MCF 10A (cell line): ENCODE measurements around the gene ATRN. TPM values are rescaled to one million over a fixed set of nuclear protein-coding genes. Genes with fewer than 3 reads are reported as not detected.

Experiments
- BruUV-seq: library from RNA; stranded (reverse); fragments of 400-500 nt; replicated peaks from 2 replicates; lab custom pipeline; 2021; lab: Mats Ljungman, UMichigan
- CTCF ChIA-PET: fragments of 300-600 bp; sonication (Branson Sonifier 250); formaldehyde crosslinking; extraction: SDS; loops from one replicate; lab custom pipeline; 2021; ENCODE audit warnings: antibody characterized with exemption, inconsistent platforms; lab: Yijun Ruan, JAX
- POLR2A ChIA-PET: fragments of 300-600, 350-650 bp; sonication (Branson Sonifier 250); formaldehyde crosslinking; extraction: SDS; loops from one replicate; lab custom pipeline; 2020; ENCODE audit warnings: antibody characterized with exemption, inconsistent platforms; lab: Yijun Ruan, JAX
- DNase-seq: peaks from one replicate; pipeline ENCODE4 v3.0.0-alpha.2; 2018; ENCODE audit not compliant: unreplicated experiment
- H3K27ac Mint-ChIP-seq: one replicate; pipeline ENCODE4 v1.8.0; 2022; ENCODE audit warnings: mild to moderate bottlenecking, low read depth, mixed read lengths; ENCODE audit not compliant: unreplicated experiment
- H3K27me3 Mint-ChIP-seq: one replicate; pipeline ENCODE4 v1.8.0; 2022; ENCODE audit warnings: mixed read lengths; ENCODE audit not compliant: insufficient read depth, unreplicated experiment
- H3K36me3 Mint-ChIP-seq: one replicate; pipeline ENCODE4 v1.8.0; 2022; ENCODE audit warnings: mild to moderate bottlenecking, moderate library complexity, mixed read lengths; ENCODE audit not compliant: insufficient read depth, unreplicated experiment
- H3K4me1 Mint-ChIP-seq: one replicate; pipeline ENCODE4 v1.8.0; 2022; ENCODE audit warnings: mixed read lengths; ENCODE audit not compliant: insufficient read depth, unreplicated experiment
- H3K4me3 Mint-ChIP-seq: one replicate; pipeline ENCODE4 v1.8.0; 2022; ENCODE audit warnings: mild to moderate bottlenecking, moderate library complexity, mixed read lengths; ENCODE audit not compliant: unreplicated experiment
- H3K9me3 Mint-ChIP-seq: one replicate; pipeline ENCODE4 v1.8.0; 2022; ENCODE audit warnings: mixed read lengths; ENCODE audit not compliant: unreplicated experiment
- CTCF ChIP-seq: fragments of 200-600 bp; IDR thresholded peaks from one replicate; pipeline ENCODE4 v1.8.0; 2022; ENCODE audit warnings: antibody characterized with exemption, mild to moderate bottlenecking; ENCODE audit not compliant: unreplicated experiment
- intact Hi-C: fragments of 100-400 bp; cut with micrococcal nuclease; formaldehyde crosslinking; loops from 2 replicates; pipeline ENCODE4 v1.14.1; 2022
- total RNA-seq: library from RNA; stranded (reverse); gene quantifications from 2 replicates; pipeline ENCODE4 v1.2.3, GENCODE V29; 2022

The ATRN gene
- total RNA-seq, 1 experiment from 2014 or later = 29.7 TPM

GRCh38 chr20:3622406-3622805 is 151.6 kb downstream of the ATRN start:
- no peak overlapping the region for H3K27ac Mint-ChIP-seq
- no peak for DNase-seq
- ChIA-PET CTCF (interaction anchor here (0.6 kb wide), 1 partner anchor 66 kb away, joined by 3 read pairs; no protein-coding TSS in a partner anchor), POLR2A (no interaction called here)
- no TSS peak for BruUV-seq
- TF ChIP-seq CTCF = no peak
- no peaks in the 10 kb centered on the region for H3K27me3 Mint-ChIP-seq
- H3K4me3 Mint-ChIP-seq = no peak overlapping the region
- no peaks in the 10 kb centered on the region for H3K4me1 Mint-ChIP-seq
- H3K36me3 Mint-ChIP-seq = peaks cover 20% of the 10 kb centered on the region
- intact Hi-C loops = no loop called here
- no peaks in the 10 kb centered on the region for H3K9me3 Mint-ChIP-seq

GRCh38 chr20:3627476-3627875 is 156.7 kb downstream of the ATRN start:
- DNase-seq = no peak
- Mint-ChIP-seq H3K27ac (no peak overlapping the region), H3K27me3 (no peaks in the 10 kb centered on the region), H3K4me1 (no peaks in the 10 kb centered on the region), H3K36me3 (peaks cover 25% of the 10 kb centered on the region), H3K4me3 (no peak overlapping the region), H3K9me3 (no peaks in the 10 kb centered on the region)
- intact Hi-C loops = no loop called here
- no TSS peak for BruUV-seq
- TF ChIP-seq CTCF = no peak
- CTCF ChIA-PET = no interaction called here
- POLR2A ChIA-PET = interaction anchor here (0.6 kb wide), 1 partner anchor 55 kb away, joined by 3 read pairs; no protein-coding TSS in a partner anchor

- no TSS peak for BruUV-seq
- Mint-ChIP-seq H3K27ac (no peak overlapping the region), H3K27me3 (no peaks in the 10 kb centered on the region), H3K9me3 (no peaks in the 10 kb centered on the region), H3K4me3 (no peak overlapping the region), H3K36me3 (peaks cover 25% of the 10 kb centered on the region), H3K4me1 (no peaks in the 10 kb centered on the region)
- ChIA-PET CTCF (no interaction called here), POLR2A (no interaction called here)
- no peak for DNase-seq
- no peak for TF ChIP-seq CTCF
- intact Hi-C loops = no loop called here
Measured at GRCh38 chr20:3628502-3629314, 157.9 kb downstream of the ATRN start.

GRCh38 chr20:3629893-3630292 is 159.1 kb downstream of the ATRN start:
- intact Hi-C loops = no loop called here
- ChIA-PET CTCF (interaction anchor here (0.6 to 1.6 kb wide), 5 partner anchors 46 to 1108 kb away, joined by 3 to 6 read pairs (median 3); no protein-coding TSS in a partner anchor), POLR2A (interaction anchor here (1.0 kb wide), 1 partner anchor 160 kb away, joined by 4 read pairs; no protein-coding TSS in a partner anchor)
- H3K36me3 Mint-ChIP-seq = peaks cover 25% of the 10 kb centered on the region
- no peak overlapping the region for H3K4me3 Mint-ChIP-seq
- no peak overlapping the region for H3K27ac Mint-ChIP-seq
- H3K4me1 Mint-ChIP-seq = no peaks in the 10 kb centered on the region
- DNase-seq = no peak
- no TSS peak for BruUV-seq
- H3K9me3 Mint-ChIP-seq = no peaks in the 10 kb centered on the region
- TF ChIP-seq CTCF = no peak
- no peaks in the 10 kb centered on the region for H3K27me3 Mint-ChIP-seq
